Fibroblast of pulmonary artery (primary cell): ENCODE data around the gene CTBP2.

ENCODE experiments used
- DNase-seq: peaks from one replicate; pipeline ENCODE4 v3.0.0-alpha.2; 2010; ENCODE audit warnings: low read depth
- H3K4me3 ChIP-seq: replicated peaks from 2 replicates; pipeline ENCODE4 v1.5.1; 2011; ENCODE audit warnings: low read depth, mild to moderate bottlenecking, control low read depth, low read length, moderate library complexity
- CTCF ChIP-seq: IDR thresholded peaks from 2 replicates; pipeline ENCODE4 v1.5.1; 2011; ENCODE audit warnings: mild to moderate bottlenecking, control low read depth, low read length, inconsistent platforms; ENCODE audit errors: missing control alignments

The CTBP2 gene

GRCh38 chr10:125159932-125160855, at the start of gene CTBP2:
Gene CTBP2, minus strand, starts transcription at chr10:125160563.
- H3K4me3 ChIP-seq: peak within 1 kb of the TSS; percentile 74
- DNase-seq: peak; percentile 60

GRCh38 chr10:125209591-125210355, 49.4 kb upstream of the CTBP2 start:
- DNase-seq: no peak
- no peak overlapping the region for H3K4me3 ChIP-seq
- TF ChIP-seq CTCF: no peak

More at GRCh38 chr10:125159932-125160855, at the start of gene CTBP2:
- no peak for TF ChIP-seq CTCF

- no peak for TF ChIP-seq CTCF
- DNase-seq: no peak
- H3K4me3 ChIP-seq: no peak overlapping the region
Measured at GRCh38 chr10:125208854-125209565, 48.6 kb upstream of the CTBP2 start.

GRCh38 chr10:125206623-125207022, 46.3 kb upstream of the CTBP2 start:
- no peak for TF ChIP-seq CTCF
- no peak overlapping the region for H3K4me3 ChIP-seq
- DNase-seq: no peak

- TF ChIP-seq CTCF: no peak
- no peak for DNase-seq
Measured at GRCh38 chr10:125205431-125205830, 45.1 kb upstream of the CTBP2 start.

GRCh38 chr10:125204400-125204799, 44.0 kb upstream of the CTBP2 start:
- DNase-seq: no peak
- no peak overlapping the region for H3K4me3 ChIP-seq
- TF ChIP-seq CTCF: no peak

More at GRCh38 chr10:125205431-125205830, 45.1 kb upstream of the CTBP2 start:
- no peak overlapping the region for H3K4me3 ChIP-seq
